Activated T-helper 1 cell treated with anti-CD3 and anti-CD28 coated beads, Interleukin-12 subunit alpha, Interleukin-12 subunit beta, Interleukin-2, Interleukin-4 antibody, amounts not matched to agents 30 ng/mL and 10 ng/mL and 1 ng/mL, durations not matched to agents 14 hours and 24 hours and 36 hours (primary cell): ENCODE results near the gene ASPDH. TPM values are rescaled to one million over a fixed set of nuclear protein-coding genes. Genes with fewer than 3 reads are reported as not detected.
"Not testable (repeated sequence)": the region's sequence is repeated elsewhere in the genome, so short reads cannot be mapped to it uniquely, and the experiment has no call there.

Experiments used
- DNase-seq: peaks from one replicate; pipeline ENCODE4 v3.0.0; 2021; ENCODE audit warnings: low spot score
- H3K27ac Mint-ChIP-seq: one replicate; pipeline ENCODE4 v1.8.0; 2021; ENCODE audit warnings: mild to moderate bottlenecking, mixed read lengths
- H3K27me3 Mint-ChIP-seq: one replicate; pipeline ENCODE4 v1.8.0; 2022; ENCODE audit warnings: mild to moderate bottlenecking, moderate library complexity, mixed read lengths; ENCODE audit not compliant: insufficient read depth
- H3K36me3 Mint-ChIP-seq: one replicate; pipeline ENCODE4 v1.8.0; 2021; ENCODE audit warnings: low read depth, mixed read lengths
- H3K4me1 Mint-ChIP-seq: one replicate; pipeline ENCODE4 v1.8.0; 2021; ENCODE audit warnings: low read depth, mixed read lengths
- H3K4me3 Mint-ChIP-seq: one replicate; pipeline ENCODE4 v1.8.0; 2021; ENCODE audit warnings: mild to moderate bottlenecking, moderate library complexity, mixed read lengths
- H3K9me3 Mint-ChIP-seq: one replicate; pipeline ENCODE4 v1.8.0; 2021; ENCODE audit warnings: mixed read lengths
- intact Hi-C: fragments of 100-400 bp; cut with micrococcal nuclease; formaldehyde crosslinking; loops from one replicate; pipeline ENCODE4 v1.15.1; 2024
- total RNA-seq: library from RNA; stranded (reverse); gene quantifications from 2 replicates; pipeline ENCODE4 v1.2.3, GENCODE V29; 2022

ASPDH gene
- total RNA-seq, 1 donor from 2014 or later: not detected

GRCh38 chr19:50481351-50482149 lies 32.2 kb downstream of the ASPDH start:
- Mint-ChIP-seq H3K4me1 (peaks cover 19% of the 10 kb centered on the region), H3K27me3 (no peaks in the 10 kb centered on the region), H3K4me3 (no peak overlapping the region), H3K36me3 (peaks cover 35% of the 10 kb centered on the region), H3K9me3 (peaks cover 12% of the 10 kb centered on the region), H3K27ac (no peak overlapping the region)
- DNase-seq: no peak
- intact Hi-C loops: no loop called here

- peaks cover 28% of the 10 kb centered on the region for H3K36me3 Mint-ChIP-seq
Measured at GRCh38 chr19:50480281-50481111, 33.2 kb downstream of the ASPDH start.

GRCh38 chr19:50479761-50480251 lies 33.9 kb downstream of the ASPDH start:
- intact Hi-C loops: loop anchor here (5.0 kb wide), 1 partner anchor 123 kb away; no protein-coding TSS in a partner anchor
- H3K27ac Mint-ChIP-seq: no peak overlapping the region

More at GRCh38 chr19:50480281-50481111, 33.2 kb downstream of the ASPDH start:
- H3K27me3 Mint-ChIP-seq: no peaks in the 10 kb centered on the region
- H3K4me1 Mint-ChIP-seq: peaks cover 20% of the 10 kb centered on the region
- no peak for DNase-seq
- H3K27ac Mint-ChIP-seq: no peak overlapping the region
- intact Hi-C loops: no loop called here
- peaks cover 3% of the 10 kb centered on the region for H3K9me3 Mint-ChIP-seq
- H3K4me3 Mint-ChIP-seq: no peak overlapping the region

GRCh38 chr19:50478901-50479715 lies 34.6 kb downstream of the ASPDH start:
- Mint-ChIP-seq H3K36me3 (peaks cover 21% of the 10 kb centered on the region), H3K9me3 (no peaks in the 10 kb centered on the region), H3K4me1 (peaks cover 20% of the 10 kb centered on the region), H3K4me3 (peak overlapping the region; percentile 39), H3K27ac (no peak overlapping the region), H3K27me3 (no peaks in the 10 kb centered on the region)
- intact Hi-C loops: loop anchor here (5.0 kb wide), 1 partner anchor 122 kb away; no protein-coding TSS in a partner anchor
- no peak for DNase-seq

More at GRCh38 chr19:50479761-50480251, 33.9 kb downstream of the ASPDH start:
- Mint-ChIP-seq H3K36me3 (peaks cover 21% of the 10 kb centered on the region), H3K9me3 (no peaks in the 10 kb centered on the region), H3K4me1 (peaks cover 20% of the 10 kb centered on the region), H3K27me3 (no peaks in the 10 kb centered on the region), H3K4me3 (no peak overlapping the region)
- no peak for DNase-seq

- peak overlapping the region; percentile 91 for H3K4me3 Mint-ChIP-seq
- DNase-seq: no peak
- H3K4me1 Mint-ChIP-seq: peaks cover 20% of the 10 kb centered on the region
- intact Hi-C loops: loop anchor here (5.0 kb wide), 1 partner anchor 121 kb away; no protein-coding TSS in a partner anchor
- H3K9me3 Mint-ChIP-seq: no peaks in the 10 kb centered on the region
- H3K36me3 Mint-ChIP-seq: peaks cover 16% of the 10 kb centered on the region
- H3K27me3 Mint-ChIP-seq: no peaks in the 10 kb centered on the region
- peak overlapping the region; percentile 34 for H3K27ac Mint-ChIP-seq
Measured at GRCh38 chr19:50477751-50478515, 35.8 kb downstream of the ASPDH start.

GRCh38 chr19:50476907-50477238 lies 36.8 kb downstream of the ASPDH start:
- Mint-ChIP-seq H3K36me3 (peaks cover 13% of the 10 kb centered on the region), H3K9me3 (no peaks in the 10 kb centered on the region), H3K4me1 (peaks cover 20% of the 10 kb centered on the region), H3K27ac (peak overlapping the region; percentile 59), H3K27me3 (no peaks in the 10 kb centered on the region), H3K4me3 (peak overlapping the region; percentile 91)
- DNase-seq: no peak
- intact Hi-C loops: loop anchor here (1.0 to 5.0 kb wide), 4 partner anchors 34 to 181 kb away; partner anchors contain the start of gene JOSD2

- peaks cover 13% of the 10 kb centered on the region for H3K36me3 Mint-ChIP-seq
Measured at GRCh38 chr19:50476224-50476906, 37.3 kb downstream of the ASPDH start, which contains the start of the genes EMC10 and GARIN5A. Gene EMC10, plus strand, starts transcription at chr19:50476507. Its CDS starts 38 bp downstream, at chr19:50476545. Gene GARIN5A, minus strand, starts transcription at chr19:50476848. Its CDS starts 460 bp downstream, at chr19:50476388.

GRCh38 chr19:50475736-50476223 lies 37.9 kb downstream of the ASPDH start:
- Mint-ChIP-seq H3K27me3 (no peaks in the 10 kb centered on the region), H3K27ac (peak overlapping the region; percentile 72), H3K4me1 (peaks cover 20% of the 10 kb centered on the region), H3K36me3 (peaks cover 11% of the 10 kb centered on the region), H3K4me3 (peak overlapping the region; percentile 91), H3K9me3 (no peaks in the 10 kb centered on the region)
- intact Hi-C loops: loop anchor here (1.0 to 5.0 kb wide), 4 partner anchors 36 to 183 kb away; partner anchors contain the start of gene JOSD2
- DNase-seq: no peak

More at GRCh38 chr19:50476224-50476906, 37.3 kb downstream of the ASPDH start, which contains the start of the genes EMC10 and GARIN5A:
- Mint-ChIP-seq H3K27me3 (no peaks in the 10 kb centered on the region), H3K4me3 (peak within 1 kb of the TSS; percentile 91), H3K4me1 (peaks cover 20% of the 10 kb centered on the region), H3K27ac (peak within 1 kb of the TSS; percentile 72), H3K9me3 (no peaks in the 10 kb centered on the region)
- peak; percentile 92 for DNase-seq
- intact Hi-C loops: loop anchor here (1.0 to 5.0 kb wide), 4 partner anchors 35 to 182 kb away; partner anchors contain the start of gene JOSD2

GRCh38 chr19:50475101-50475568 lies 38.6 kb downstream of the ASPDH start:
- peak overlapping the region; percentile 38 for H3K27ac Mint-ChIP-seq
- no peaks in the 10 kb centered on the region for H3K9me3 Mint-ChIP-seq
- peaks cover 20% of the 10 kb centered on the region for H3K4me1 Mint-ChIP-seq
- H3K4me3 Mint-ChIP-seq: peak overlapping the region; percentile 75
- no peaks in the 10 kb centered on the region for H3K27me3 Mint-ChIP-seq
- peaks cover 11% of the 10 kb centered on the region for H3K36me3 Mint-ChIP-seq
- intact Hi-C loops: loop anchor here (5.0 kb wide), 1 partner anchor 118 kb away; no protein-coding TSS in a partner anchor
- DNase-seq: no peak

- DNase-seq, H3K4me3 Mint-ChIP-seq, H3K36me3 Mint-ChIP-seq, H3K9me3 Mint-ChIP-seq, intact Hi-C loops, H3K27ac Mint-ChIP-seq, H3K27me3 Mint-ChIP-seq: not testable (repeated sequence)
- peaks cover 16% of the 10 kb centered on the region for H3K4me1 Mint-ChIP-seq
Measured at GRCh38 chr19:50473336-50473735, 40.4 kb downstream of the ASPDH start.

- H3K4me1 Mint-ChIP-seq: no peaks in the 10 kb centered on the region
- no peak for DNase-seq
- peaks cover 2% of the 10 kb centered on the region for H3K27me3 Mint-ChIP-seq
- no peak overlapping the region for H3K4me3 Mint-ChIP-seq
- no peaks in the 10 kb centered on the region for H3K36me3 Mint-ChIP-seq
- no peaks in the 10 kb centered on the region for H3K9me3 Mint-ChIP-seq
- intact Hi-C loops: no loop called here
- no peak overlapping the region for H3K27ac Mint-ChIP-seq
Measured at GRCh38 chr19:50468818-50469217, 44.9 kb downstream of the ASPDH start.
